ENCODE results near the gene APLP2.

The APLP2 gene

DNA sequence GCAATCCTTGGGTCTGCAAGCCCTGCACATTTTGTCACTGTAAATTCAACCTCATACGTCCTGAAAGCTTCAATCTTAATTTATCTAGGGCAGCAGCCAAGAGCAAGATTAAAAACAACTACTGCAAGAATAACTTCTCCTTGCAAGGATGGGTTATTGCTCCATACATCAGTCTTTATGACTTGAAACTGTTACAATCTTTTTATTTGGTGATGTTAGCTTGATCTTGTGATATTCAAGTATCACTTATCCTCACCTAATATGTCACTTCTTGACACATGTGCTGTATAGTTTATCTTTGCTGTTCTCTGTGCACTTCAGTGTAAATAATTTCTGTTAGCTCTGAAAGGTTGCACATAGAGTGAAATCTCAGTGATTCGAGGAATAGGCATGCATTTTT, 14.7 kb upstream of the APLP2 start:
- no peak for DNase-seq (ENCODE audit: low spot score)

DNA sequence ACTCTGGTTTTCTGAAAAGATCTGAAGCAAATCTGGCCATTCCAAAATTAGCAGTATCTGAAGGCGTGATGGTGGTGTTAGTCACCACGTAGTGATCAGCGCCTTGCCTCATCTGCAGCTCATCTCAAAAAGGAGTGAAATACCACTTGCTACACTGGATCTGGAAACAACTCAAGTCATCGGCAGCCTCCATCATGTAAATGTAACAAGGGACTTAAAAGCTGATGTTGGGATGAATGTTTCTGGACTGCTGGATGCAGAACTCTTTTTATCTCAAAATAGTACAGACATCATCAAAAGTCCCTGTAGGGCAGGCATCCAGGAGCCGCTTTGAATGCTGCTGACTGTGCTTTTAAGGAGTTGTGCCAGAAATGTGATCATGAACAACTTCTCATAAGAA, 14.1 kb upstream of the APLP2 start:
- TF ChIP-seq, protein P1, sequence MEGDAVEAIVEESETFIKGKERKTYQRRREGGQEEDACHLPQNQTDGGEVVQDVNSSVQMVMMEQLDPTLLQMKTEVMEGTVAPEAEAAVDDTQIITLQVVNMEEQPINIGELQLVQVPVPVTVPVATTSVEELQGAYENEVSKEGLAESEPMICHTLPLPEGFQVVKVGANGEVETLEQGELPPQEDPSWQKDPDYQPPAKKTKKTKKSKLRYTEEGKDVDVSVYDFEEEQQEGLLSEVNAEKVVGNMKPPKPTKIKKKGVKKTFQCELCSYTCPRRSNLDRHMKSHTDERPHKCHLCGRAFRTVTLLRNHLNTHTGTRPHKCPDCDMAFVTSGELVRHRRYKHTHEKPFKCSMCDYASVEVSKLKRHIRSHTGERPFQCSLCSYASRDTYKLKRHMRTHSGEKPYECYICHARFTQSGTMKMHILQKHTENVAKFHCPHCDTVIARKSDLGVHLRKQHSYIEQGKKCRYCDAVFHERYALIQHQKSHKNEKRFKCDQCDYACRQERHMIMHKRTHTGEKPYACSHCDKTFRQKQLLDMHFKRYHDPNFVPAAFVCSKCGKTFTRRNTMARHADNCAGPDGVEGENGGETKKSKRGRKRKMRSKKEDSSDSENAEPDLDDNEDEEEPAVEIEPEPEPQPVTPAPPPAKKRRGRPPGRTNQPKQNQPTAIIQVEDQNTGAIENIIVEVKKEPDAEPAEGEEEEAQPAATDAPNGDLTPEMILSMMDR (IDR thresholded peaks at IDR 0.05; ENCODE audit: extremely low read depth, missing control alignments) = no peak
- no peak for DNase-seq (ENCODE audit: low spot score)

More for the DNA sequence above, 14.7 kb upstream of the APLP2 start:
- TF ChIP-seq, protein P1 (IDR thresholded peaks at IDR 0.05; ENCODE audit: extremely low read depth, missing control alignments) = no peak

DNA sequence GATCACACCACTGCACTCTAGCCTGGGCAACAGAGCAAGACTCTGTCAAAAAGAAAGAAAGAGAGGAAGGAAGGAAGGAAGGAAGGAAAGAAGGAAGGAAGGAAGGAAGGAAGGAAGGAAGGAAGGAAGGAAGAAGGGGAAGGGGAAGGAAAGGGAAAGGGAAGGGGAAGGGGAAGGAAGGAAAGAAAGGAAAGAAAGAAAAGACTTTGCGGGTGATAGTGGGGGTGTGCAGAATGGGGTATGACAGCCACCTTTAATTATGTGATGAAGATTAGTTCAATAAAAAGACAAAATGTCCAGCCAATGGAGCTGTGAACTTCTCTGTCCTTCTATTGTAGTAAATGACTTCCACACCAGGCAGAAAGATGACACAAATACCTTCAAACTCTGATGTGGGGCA, 8.7 kb upstream of the APLP2 start:
- no peak for DNase-seq (ENCODE audit: low spot score)
- TF ChIP-seq, protein P1 (IDR thresholded peaks at IDR 0.05; ENCODE audit: extremely low read depth, missing control alignments) = no peak

DNA sequence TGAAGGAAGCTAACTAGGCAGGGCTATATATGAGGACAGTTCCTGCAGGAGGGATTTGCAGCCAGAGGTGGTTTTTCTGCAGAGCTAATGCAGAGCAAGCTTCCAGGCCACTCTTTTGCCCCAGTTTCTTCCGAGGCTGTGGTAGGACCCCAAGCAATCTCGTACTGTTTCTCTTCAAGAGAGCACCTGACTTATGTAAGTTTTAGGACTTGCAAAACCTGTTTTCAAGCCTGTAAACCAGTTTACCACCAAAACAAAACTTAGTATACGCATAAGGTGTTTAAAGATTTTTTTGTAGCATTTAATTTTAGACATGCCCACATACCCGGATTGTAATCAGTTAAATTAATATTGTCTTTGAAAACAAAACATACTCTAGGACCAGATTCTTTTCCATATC, 7.7 kb upstream of the APLP2 start:
- DNase-seq (ENCODE audit: low spot score) = no peak
- TF ChIP-seq, protein P1 (IDR thresholded peaks at IDR 0.05; ENCODE audit: extremely low read depth, missing control alignments) = no peak

DNA sequence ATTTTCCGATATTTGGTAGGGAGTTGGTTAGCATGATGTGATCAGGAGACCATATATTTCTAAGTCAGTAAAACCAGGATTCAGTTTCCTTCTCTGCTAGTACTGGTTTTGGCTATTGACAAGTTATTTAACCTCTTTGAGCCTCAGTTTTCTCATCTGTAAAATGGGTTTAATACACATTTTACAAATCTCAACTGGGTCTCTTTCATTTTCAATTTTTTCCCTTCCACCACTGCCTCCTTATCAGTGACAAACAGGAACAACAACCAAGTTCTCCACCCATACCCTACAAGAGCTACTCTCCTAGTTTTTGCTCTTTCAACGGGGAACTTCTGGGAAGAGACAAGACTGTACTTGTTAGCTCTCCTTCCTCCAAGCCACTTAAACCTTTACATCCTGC, 6.2 kb upstream of the APLP2 start:
- DNase-seq (ENCODE audit: low spot score) = no peak
- TF ChIP-seq, protein P1 (IDR thresholded peaks at IDR 0.05; ENCODE audit: extremely low read depth, missing control alignments) = no peak

DNA sequence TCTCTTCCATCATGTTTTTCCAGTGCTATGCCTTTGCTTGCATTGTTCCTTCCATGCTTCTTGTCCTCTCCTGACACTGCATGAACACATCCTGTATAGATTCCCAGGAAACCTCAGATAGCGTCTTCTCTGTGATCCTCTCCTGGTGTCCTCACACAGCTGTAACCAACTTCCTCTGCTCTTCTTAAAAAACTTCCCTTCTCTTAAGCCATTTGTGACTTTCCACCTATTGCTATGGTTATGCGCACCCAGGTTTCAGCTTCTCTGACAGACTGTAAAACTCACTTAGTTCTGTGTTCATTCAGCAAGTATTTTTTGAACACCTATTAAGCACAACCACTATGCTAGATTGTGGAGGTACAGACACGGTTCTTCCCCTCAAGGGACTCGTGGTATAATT, 5.1 kb upstream of the APLP2 start:
- no peak for DNase-seq (ENCODE audit: low spot score)
- TF ChIP-seq, protein P1 (IDR thresholded peaks at IDR 0.05; ENCODE audit: extremely low read depth, missing control alignments) = no peak

DNA sequence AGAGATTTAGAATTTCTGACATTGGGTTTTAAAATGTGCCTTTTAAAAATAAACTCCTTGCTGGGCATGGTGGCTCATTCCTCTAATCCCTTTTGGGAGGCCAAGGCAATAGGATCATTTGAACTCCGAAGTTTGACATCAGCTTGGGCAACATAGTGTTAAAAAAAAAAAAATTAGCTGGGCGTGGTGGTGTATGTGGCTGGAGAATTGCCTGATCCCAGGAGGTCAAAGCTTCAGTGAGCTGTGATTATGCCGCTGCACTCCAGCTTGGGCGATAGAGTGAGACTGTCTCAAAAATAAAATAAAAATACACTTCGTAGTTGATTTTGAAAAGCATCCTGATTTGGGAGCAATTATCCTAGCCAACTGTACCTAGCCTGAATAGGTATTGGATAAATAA, 3.4 kb upstream of the APLP2 start:
- no peak for DNase-seq (ENCODE audit: low spot score)
- TF ChIP-seq, protein P1 (IDR thresholded peaks at IDR 0.05; ENCODE audit: extremely low read depth, missing control alignments) = no peak
